Stimulated activated CD4-positive, alpha-beta T cell treated with anti-CD3 and anti-CD28 coated beads, TNF-alpha, amount 100 ng/mL, for 24 hours (primary cell): ENCODE data around the gene RPRD2.
"Not testable (repeated sequence)": the region's sequence is repeated elsewhere in the genome, so short reads cannot be mapped to it uniquely, and the experiment has no call there.

Source experiments
- DNase-seq, 3 experiments: peaks; one replicate each; pipeline ENCODE4 v3.0.0-alpha.2; 2020; ENCODE audit warnings: low read depth in 3 of 3

The RPRD2 gene

GRCh38 chr1:150388241-150388640 is 24.3 kb downstream of the RPRD2 start:
- no peak for DNase-seq

GRCh38 chr1:150389650-150390049 is 25.7 kb downstream of the RPRD2 start:
- no peak for DNase-seq

GRCh38 chr1:150392627-150393026 is 28.7 kb downstream of the RPRD2 start:
- DNase-seq: no peak

- not testable (repeated sequence) for DNase-seq
These were observed 31.2 kb downstream of the RPRD2 start for GRCh38 chr1:150395115-150395514.

GRCh38 chr1:150397392-150398032 is 33.6 kb downstream of the RPRD2 start:
- no peak for DNase-seq

GRCh38 chr1:150404465-150404864 is 40.5 kb downstream of the RPRD2 start:
- DNase-seq: no peak

GRCh38 chr1:150405660-150406059 is 41.7 kb downstream of the RPRD2 start:
- DNase-seq: no peak

- DNase-seq: no peak
These were observed 42.5 kb downstream of the RPRD2 start for GRCh38 chr1:150406483-150406882.

GRCh38 chr1:150407330-150407729 is 43.4 kb downstream of the RPRD2 start:
- DNase-seq: no peak

- no peak for DNase-seq
These were observed 44.9 kb downstream of the RPRD2 start for GRCh38 chr1:150408800-150409199.

- no peak for DNase-seq
These were observed 45.8 kb downstream of the RPRD2 start for GRCh38 chr1:150409504-150410362.

GRCh38 chr1:150410582-150411101 is 46.7 kb downstream of the RPRD2 start:
- no peak for DNase-seq

GRCh38 chr1:150414592-150414991 is 50.6 kb downstream of the RPRD2 start:
- DNase-seq: no peak

- DNase-seq: no peak
These were observed 51.9 kb downstream of the RPRD2 start for GRCh38 chr1:150415800-150416199.

GRCh38 chr1:150420560-150421265 is 56.8 kb downstream of the RPRD2 start:
- no peak for DNase-seq

- DNase-seq: no peak
These were observed 58.6 kb downstream of the RPRD2 start for GRCh38 chr1:150422541-150422940.

- DNase-seq: no peak
These were observed 65.9 kb downstream of the RPRD2 start for GRCh38 chr1:150429805-150430204.

GRCh38 chr1:150441121-150441520 is 77.2 kb downstream of the RPRD2 start:
- DNase-seq: no peak

- no peak for DNase-seq
These were observed 80.3 kb downstream of the RPRD2 start for GRCh38 chr1:150444232-150444631.

GRCh38 chr1:150456146-150456647 is 92.2 kb downstream of the RPRD2 start:
- DNase-seq: no peak

- DNase-seq: peak; percentile 48 to 72 (median 56)
These were observed 100.5 kb downstream of the RPRD2 start for GRCh38 chr1:150464422-150464826.

- no peak for DNase-seq
These were observed 103.0 kb downstream of the RPRD2 start for GRCh38 chr1:150466964-150467363.
